HG02623 (cell line): Measurements from ENCODE around the gene PLPPR3.

Experiments
- ATAC-seq: cut with Tn5 transposase; IDR thresholded peaks from one replicate; pipeline ENCODE4 v1.9.1; 2021; ENCODE audit warnings: moderate library complexity; ENCODE audit not compliant: unreplicated experiment

Gene PLPPR3

DNA sequence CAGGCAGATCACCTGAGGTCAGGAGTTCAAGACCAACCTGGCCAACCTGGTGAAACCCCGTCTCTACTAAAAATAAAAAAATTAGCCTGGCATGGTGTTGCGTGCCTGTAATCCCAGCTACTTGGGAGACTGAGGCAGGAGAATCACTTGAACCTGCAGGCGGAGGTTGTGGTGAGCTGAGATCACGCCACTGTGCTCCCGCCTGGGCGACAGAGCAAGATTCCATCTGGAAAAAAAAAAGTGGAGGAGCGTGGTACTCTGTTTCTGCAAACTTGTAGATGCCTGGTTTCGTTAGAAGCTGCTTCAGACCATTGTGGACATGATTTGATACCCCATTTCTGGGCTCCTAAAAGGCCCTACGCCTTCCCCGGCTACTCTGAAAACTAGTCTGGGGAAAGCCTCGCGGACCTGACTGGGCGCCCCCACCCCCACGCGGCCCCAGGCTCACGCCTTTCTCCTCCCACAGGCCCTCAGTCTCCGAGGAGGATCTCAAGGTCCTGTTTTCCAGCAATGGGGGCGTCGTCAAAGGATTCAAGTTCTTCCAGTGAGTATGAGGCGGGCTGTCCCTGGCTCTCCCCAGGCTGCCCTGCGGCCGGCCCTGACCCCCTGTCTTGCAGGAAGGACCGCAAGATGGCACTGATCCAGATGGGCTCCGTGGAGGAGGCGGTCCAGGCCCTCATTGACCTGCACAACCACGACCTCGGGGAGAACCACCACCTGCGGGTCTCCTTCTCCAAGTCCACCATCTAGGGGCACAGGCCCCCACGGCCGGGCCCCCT, 11.5 kb downstream of the PLPPR3 start:
- no peak for ATAC-seq

DNA sequence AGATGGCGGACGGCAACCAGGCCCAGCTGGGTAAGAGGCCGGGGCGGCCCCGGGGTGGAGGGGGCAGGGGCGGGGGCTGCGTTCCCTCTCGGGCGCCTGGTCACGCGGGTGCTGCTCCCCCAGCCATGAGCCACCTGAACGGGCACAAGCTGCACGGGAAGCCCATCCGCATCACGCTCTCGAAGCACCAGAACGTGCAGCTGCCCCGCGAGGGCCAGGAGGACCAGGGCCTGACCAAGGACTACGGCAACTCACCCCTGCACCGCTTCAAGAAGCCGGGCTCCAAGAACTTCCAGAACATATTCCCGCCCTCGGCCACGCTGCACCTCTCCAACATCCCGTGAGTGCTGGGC, 13.4 kb downstream of the PLPPR3 start:
- no peak for ATAC-seq

DNA sequence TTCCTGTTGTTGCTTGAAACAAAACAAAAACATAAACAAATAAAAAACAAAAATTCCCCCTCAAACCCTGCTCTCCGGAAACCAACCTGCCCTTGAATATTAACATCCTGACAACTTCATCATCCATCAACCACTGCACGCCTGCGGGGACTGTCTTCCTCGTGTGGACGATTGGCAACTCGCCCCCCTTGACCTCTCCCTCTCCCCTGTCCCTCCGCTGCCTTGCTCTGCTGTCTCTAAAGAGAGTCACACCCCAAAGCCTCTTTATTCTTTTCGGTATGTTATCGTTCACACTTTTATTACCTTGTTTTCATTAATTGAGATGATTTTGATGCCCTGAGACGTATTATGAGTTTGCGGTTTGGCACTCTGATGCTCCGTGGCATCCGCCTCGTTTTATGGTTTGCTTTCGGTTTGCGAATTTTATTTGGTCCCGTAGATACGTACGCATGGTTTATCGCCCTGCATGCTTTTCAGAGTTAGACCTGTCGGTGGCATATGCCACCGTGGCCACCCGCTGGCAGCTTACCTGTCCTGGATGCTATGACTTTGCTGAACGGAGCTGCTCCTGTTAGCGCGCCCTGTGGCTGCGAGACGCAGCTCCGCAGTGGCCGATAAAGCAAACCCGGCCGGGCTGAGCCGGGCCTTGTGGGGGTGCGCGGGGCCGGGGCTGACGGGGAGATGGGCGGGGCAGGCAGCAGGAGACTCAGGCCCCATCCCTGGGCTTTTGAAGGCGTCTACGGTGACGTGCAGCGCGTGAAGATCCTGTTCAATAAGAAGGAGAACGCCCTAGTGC, 13.9 kb downstream of the PLPPR3 start:
- no peak for ATAC-seq

DNA sequence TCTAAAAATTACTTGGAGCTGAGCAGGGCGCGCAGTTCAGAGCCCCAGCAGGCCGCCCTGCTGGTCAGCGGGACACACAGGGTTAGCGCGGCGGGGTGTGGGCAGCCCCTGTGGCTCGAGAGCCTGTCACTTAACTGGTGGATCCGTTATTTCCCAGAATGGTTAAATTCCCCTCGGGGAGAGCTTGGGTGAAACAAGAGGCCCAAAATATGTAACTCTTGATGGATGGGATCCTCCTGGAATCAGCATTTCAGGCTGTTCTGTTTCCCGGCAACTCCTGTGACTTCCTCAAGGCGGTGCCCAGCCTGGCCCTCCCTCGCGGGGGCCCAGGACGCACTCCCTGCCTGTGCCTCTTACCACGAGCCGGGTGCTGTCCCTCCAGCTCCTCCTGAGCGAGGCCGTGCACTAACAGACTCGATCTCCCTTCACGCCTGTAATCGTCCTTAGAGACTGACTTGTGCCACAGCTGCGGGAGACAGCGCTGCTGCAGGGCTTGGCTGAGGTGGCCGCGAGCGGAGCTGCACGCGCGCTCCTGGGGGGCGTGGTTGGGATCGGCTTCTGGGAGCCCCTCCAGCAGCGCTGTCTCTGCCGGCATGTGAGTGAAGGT, 14.8 kb downstream of the PLPPR3 start:
- no peak for ATAC-seq

DNA sequence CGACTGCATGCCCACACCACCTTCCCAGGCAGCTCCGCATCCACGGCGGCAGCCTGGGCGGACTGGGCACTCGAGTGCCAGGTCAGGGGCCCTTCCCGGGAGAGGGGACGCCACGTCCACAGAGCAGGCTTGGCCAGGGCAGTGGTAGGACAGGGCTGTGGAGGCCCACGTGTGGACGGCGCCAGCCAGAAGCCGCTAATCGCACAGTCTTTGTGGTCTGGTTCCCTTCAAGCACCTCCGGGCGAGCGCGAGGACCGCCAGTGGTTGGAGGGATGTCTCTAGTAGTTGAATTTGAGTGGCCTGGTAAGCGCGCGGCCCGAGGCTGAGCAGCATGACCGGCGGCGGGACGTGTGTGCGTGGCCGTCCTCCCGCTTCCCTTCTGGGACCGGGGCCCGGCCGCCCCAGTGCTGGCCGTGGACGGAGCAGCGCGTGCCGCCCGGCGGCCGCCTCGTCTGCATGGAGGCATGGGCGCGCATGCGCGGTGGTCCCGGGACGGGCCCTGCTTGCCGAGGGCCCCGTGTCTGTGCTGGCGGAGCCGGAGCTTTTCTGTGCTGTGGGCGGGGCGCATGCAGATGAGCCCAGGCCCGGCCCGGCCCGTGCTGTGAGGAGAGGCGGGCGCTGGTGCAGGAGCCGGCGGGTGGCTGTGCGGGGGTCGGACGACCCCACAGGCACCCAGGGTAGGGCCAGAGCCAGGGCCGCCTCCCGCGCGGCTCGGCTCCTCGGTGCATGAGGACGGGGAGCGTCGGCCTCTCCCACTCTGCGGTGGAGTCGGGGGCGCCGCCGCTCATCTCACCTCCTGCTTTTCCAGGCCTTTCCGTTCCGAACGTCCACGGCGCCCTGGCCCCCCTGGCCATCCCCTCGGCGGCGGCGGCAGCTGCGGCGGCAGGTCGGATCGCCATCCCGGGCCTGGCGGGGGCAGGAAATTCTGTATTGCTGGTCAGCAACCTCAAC, 15.9 kb downstream of the PLPPR3 start:
- no peak for ATAC-seq

DNA sequence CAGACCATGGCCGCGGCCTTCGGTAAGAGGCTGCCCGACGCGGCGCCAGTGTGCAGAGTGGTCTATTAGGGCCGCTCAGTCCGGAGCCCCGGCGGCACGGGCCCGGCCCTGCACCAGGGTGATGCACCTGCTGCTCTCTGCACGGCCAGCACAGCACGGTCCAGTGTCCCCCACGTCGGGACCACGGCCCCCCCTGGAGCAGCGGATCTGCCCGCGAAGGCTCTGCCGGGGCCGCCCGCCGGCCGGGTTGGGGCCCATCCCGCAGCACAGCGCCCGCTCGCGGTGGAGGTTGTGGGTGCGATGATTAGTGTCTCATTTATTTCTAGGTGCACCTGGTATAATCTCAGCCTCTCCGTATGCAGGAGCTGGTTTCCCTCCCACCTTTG, 16.6 kb downstream of the PLPPR3 start:
- no peak for ATAC-seq

DNA sequence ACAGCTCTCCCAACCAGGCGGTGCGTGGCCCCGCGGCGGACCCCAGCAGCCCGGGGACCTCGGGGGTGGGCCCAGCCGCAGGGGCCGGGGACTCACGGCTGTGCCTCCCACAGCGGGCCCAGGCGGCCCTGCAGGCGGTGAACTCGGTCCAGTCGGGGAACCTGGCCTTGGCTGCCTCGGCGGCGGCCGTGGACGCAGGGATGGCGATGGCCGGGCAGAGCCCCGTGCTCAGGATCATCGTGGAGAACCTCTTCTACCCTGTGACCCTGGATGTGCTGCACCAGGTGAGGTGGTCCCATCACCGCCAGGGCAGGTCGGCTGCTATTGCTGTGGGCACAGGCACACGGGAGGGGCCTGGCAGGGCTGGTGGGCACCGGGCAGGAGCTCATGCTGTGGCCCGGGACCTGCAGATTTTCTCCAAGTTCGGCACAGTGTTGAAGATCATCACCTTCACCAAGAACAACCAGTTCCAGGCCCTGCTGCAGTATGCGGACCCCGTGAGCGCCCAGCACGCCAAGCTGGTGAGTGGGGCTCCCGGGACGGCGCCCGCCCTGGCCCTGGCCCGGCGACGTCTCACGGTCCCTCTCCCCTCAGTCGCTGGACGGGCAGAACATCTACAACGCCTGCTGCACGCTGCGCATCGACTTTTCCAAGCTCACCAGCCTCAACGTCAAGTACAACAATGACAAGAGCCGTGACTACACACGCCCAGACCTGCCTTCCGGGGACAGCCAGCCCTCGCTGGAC, 17.2 kb downstream of the PLPPR3 start:
- no peak for ATAC-seq

DNA sequence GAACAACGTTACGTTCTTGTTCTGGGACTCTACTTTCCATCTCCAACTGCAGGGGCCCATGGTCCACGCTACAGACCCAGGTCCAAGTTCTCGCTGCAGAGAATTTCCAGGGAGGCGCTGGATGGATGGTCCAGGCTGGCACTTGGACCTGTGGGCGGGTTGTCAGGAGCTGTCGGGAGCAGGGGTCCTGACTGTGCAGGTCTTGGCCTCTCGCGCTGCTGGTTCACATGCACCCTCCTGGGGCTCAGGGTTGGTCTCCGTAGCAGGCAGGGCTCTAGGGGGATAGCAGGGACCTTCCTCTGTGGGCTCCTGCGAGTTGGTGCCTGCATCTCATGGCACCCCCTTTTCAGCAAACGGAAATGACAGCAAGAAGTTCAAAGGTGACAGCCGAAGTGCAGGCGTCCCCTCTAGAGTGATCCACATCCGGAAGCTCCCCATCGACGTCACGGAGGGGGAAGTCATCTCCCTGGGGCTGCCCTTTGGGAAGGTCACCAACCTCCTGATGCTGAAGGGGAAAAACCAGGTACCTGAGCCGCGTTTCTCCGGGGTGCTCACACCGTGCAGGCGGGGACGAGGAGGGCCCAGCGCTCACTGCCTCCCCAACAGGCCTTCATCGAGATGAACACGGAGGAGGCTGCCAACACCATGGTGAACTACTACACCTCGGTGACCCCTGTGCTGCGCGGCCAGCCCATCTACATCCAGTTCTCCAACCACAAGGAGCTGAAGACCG, 17.9 kb downstream of the PLPPR3 start:
- ATAC-seq = no peak

DNA sequence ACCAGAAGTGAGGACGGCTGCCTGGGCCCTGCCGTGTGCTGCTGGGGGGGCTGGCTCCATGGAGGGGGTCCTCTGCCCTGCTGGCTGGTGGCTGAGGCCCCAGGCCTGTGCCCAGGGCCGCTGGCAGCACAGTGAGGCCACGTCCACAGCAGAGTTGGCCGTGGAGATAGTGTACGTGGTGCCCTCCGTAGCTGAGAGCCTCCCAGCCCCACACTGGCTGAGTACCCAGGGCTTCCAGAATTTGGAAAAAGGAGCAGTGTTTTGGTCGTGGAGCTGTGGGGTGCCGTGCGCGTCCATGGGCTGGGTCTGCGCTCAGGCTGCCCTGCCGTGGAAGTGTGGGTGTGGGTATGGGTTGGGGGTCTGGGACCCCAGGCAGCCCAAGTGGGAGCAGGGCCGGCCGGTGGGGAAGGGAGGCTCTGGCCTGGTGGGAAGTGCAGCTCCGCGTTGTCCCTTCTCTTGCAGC, 18.6 kb downstream of the PLPPR3 start:
- no peak for ATAC-seq

DNA sequence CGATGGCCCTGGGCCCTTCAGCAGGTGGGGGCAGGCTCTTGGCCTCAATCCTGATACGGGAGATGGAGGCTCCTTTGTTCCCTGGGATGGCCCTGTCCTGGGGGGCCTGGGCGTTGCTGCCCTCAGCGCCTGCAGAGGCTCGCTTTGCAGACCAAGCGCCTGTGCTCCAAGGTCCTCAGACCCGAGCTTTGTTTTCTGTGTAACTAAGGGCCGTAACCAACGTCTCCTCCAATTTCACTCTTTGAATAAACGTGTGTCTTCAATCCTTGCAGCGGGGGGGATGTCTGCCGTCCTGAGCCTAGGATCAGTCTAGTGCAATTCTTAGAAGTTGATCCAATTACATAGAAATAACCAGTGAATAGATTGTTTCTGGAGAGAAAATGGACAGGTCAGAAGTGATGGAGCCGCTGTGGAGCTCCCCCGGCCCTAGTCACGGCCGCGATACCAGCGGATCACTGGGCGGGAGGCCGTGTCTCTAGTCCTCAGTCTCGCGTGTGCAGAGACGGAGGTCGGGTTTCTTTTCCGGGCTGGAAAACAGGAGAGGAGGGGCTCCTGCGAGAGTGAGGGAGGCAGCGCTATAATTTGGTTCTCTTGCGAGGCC, 19.2 kb downstream of the PLPPR3 start:
- no peak for ATAC-seq

DNA sequence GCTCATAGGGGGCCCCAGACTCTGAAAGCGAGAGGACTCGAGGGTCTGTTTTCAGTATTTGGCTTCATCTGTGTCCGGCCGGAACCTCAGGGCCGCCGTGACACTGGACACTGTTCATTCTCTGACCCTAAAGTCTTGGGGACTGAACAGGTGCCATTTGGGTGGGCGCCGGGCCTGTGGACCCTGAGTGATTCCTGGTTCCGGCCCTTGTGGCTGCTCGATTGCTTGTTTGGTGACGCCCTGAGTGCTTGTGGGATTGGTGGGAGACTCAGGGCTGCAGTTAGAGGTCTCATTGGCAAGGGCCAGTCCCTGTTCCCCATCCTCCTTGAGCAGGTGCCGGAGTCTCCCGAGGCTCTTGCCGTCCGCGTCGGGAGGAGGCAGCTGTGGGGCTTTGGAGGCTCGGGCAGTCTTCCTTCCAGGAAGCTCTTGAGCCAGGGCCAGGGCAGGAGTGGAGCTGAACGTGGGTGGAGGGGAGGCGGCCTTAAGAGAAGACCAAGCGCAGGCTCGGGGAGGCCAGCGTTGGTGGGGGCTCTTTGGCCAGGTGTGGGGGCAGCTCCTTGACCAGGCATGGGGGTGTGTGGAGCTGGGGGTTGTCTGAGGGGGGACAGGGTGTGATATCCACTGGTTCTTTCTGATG, 19.8 kb downstream of the PLPPR3 start:
- ATAC-seq = no peak

DNA sequence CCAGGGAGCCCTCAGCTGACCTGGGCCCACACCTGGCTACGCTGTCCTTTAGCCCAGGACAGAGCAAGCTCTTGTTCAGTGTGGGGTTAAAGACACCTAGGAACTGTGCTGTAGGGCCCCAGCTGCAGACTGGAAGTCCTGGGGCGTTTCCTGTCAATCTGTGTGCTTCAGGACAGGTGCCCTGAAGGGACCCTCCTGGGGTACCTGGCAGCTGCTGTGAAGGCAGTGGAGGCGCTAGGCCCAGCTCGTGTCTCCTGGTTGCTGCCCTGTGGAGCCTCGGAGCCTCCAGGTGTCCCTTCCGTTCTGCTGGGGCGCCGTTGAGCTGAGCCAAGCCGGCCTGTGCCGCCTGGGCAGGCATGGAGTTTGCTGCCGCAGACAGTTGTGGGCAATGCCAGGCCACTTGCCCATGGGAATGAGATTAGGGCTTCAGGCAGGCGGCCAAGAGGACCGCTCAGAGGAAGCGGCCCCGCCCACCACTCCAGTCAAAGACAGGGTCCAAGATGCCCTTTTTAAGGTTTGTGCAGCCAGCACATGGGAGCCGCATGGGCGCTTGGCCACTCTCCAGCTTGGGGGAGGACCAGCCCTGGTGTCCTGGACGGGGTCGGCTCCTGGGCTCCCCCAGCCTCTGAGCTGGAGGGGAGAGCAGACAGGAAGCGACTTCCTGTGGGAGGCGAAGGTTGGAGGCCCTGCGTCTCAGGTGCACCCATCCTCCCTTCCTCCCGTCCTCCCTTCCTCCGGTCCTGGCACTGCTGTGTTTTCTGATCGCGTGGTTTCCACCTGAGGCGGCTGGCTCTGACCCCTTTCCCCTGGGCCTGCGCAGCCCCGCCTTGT, 20.5 kb downstream of the PLPPR3 start:
- no peak for ATAC-seq

DNA sequence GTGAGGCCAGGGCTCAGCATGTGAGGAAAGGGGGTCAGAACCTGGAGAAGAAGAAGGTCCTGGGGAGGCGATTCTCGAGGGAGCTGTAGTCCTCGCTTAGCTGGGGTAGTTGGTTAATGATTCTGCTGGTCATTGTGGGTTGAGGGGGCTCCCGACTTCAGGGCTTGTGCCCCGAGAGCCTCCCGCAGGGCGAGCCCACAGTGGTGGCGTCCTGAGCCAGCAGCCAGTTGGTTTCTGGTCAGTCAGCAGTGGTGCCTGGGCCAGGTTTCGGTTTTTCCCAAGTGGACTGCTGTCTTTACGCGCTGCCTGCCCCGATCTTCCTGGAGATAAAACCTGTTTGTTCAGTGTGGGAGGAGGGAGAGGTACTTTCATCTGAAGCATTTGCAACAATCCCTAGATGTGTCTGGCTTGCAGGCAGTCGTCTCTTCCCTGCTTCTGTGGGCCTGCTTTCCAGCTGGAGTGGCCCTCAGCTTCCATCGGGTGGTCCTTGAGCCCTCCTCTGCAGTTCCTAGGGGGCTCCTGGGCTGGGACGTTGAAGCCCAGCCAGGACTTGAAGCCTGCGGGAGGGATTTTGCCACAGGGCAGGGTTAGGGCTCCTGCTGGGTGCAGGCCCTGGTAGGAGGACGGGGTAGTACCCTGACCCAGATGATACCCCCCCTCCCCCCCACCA, 21.3 kb downstream of the PLPPR3 start:
- no peak for ATAC-seq

DNA sequence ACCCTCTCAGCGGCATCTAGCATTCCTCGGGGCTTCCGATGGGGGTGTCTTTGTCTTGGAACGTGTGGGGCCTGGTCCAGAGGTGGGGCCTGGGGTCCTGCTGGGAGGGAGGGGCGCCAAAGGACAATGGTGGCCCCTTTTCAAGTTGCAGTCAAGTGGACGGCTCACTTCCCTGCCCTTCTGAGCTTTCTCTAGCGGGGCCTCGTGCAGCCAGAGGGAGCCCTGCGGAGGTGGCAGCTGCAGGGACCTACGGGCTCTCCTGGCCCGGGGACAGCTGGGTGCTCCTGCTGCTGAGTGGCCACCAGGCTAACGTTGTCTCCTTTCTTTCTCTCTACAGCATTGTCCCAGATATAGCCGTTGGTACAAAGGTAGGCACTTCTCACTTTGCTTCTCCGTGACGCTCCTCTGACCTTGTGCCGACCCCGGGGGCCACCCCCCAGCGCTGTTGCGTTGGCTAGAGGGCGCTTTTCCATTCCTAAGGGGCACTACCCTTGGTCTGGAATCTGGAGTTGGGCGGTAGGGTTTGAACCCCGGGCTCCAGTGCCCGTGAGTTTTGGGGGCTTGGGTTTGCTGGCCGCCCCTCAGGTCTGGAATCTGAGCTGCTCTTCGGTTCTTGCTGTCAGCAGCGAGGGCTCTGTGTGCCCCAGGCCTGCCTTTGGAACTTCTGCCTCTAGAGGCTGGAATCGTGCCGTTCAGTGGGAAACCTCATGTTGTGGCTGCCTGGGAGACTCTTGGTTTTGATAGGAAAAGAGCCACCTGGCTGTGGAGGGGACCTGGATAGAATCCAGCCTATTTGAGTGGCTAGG, 22.5 kb downstream of the PLPPR3 start:
- no peak for ATAC-seq

DNA sequence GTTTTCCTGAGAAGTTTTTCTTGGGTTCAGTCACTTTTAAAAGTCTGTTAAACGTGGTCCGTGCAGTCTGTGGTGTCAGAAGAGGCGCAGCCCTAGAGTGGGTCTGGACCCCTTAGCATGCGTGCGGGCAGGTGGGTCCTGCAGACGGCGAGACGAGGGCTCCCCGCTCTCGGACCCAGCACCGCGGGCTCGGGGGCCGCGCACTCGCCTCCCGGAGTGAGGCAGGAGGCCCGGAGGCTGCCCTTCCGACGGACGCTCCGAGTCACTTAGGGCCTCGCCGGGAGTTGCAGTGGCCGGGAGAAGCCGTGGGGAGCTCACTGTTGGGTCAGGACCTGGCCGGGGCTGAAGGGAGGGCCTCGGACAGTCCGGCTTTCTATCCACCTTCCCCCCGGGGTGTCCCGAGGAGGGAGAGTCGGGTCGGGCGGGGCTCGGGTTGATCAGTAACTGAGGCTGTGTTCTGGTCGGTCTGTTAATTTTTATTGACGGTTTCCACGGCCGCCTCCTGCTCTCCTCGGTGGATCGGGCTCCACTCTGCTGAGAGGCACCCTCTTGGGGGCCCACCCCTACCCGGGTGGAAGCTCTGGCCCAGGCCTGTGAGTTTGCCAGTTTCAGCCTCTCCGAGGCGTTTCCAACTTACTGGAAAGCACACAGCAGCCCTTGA, 23.2 kb downstream of the PLPPR3 start:
- no peak for ATAC-seq
